Panc1 (cell line): Measurements from ENCODE around the gene ARSG. TPM values are rescaled to one million over a fixed set of nuclear protein-coding genes. Genes with fewer than 3 reads are reported as not detected.

Source experiments
- ATAC-seq: fragments of 200-7000 bp; cut with Tn5 transposase; 2 replicates; pipeline ENCODE4 v1.9.1; 2020; ENCODE audit warnings: mild to moderate bottlenecking, moderate library complexity
- BruUV-seq: library from RNA; stranded (reverse); fragments of 400-500 nt; replicated peaks from 2 replicates; lab custom pipeline; 2021; lab: Mats Ljungman, UMichigan
- CTCF ChIA-PET: fragments of 300-600 bp; sonication (Branson Sonifier 250); formaldehyde crosslinking; loops from one replicate; lab custom pipeline; 2022; ENCODE audit warnings: antibody characterized with exemption; lab: Charles Lee
- POLR2A ChIA-PET: fragments of 300-600 bp; sonication (Branson Sonifier 250); formaldehyde crosslinking; loops from one replicate; lab custom pipeline; 2022; ENCODE audit warnings: antibody characterized with exemption; lab: Charles Lee
- DNase-seq: peaks from one replicate; pipeline ENCODE4 v3.0.0-alpha.2; 2010; ENCODE audit warnings: low read depth, low spot score
- H3K27ac ChIP-seq: 2 replicates; pipeline ENCODE4 v1.5.1; 2011; ENCODE audit warnings: mild to moderate bottlenecking, low read length, inconsistent platforms
- H3K27me3 ChIP-seq: fragments of 200-500 bp; sonication (Bioruptor generic); 2 replicates; pipeline ENCODE4 v1.6.0; 2014; ENCODE audit warnings: low read length, inconsistent platforms; ENCODE audit not compliant: control insufficient read depth, insufficient read depth
- H3K36me3 ChIP-seq: fragments of 200-500 bp; sonication (Bioruptor generic); 2 replicates; pipeline ENCODE4 v1.5.1; 2014; ENCODE audit warnings: inconsistent platforms, mild to moderate bottlenecking, low read length, moderate library complexity; ENCODE audit not compliant: control insufficient read depth, insufficient read depth
- H3K4me1 ChIP-seq: 2 replicates; pipeline ENCODE4 v1.5.1; 2011; ENCODE audit warnings: inconsistent platforms, mild to moderate bottlenecking, low read length, moderate library complexity; ENCODE audit not compliant: control insufficient read depth, insufficient read depth
- H3K4me3 ChIP-seq, 2 experiments: 2 replicates each; pipeline ENCODE4 v1.5.1; 2011 to 2012; ENCODE audit warnings: low read depth in 2 of 2, low read length in 2 of 2, mild to moderate bottlenecking in 2 of 2, inconsistent platforms in 1 of 2, moderate library complexity in 1 of 2
- H3K9me3 ChIP-seq: fragments of 200-500 bp; sonication (Bioruptor generic); 2 replicates; pipeline ENCODE4 v1.5.1; 2014; ENCODE audit warnings: low read depth, mild to moderate bottlenecking, inconsistent platforms, low read length, moderate library complexity; ENCODE audit not compliant: control insufficient read depth, insufficient read depth
- CTCF ChIP-seq: fragments of 450-650 bp; IDR thresholded peaks from 2 replicates; pipeline ENCODE4 v1.5.1; 2017; ENCODE audit warnings: mild to moderate bottlenecking
- POLR2AphosphoS5 ChIP-seq: IDR thresholded peaks from 2 replicates; pipeline ENCODE4 v1.6.1; 2012; ENCODE audit warnings: mild to moderate bottlenecking, low read depth, low read length, moderate library complexity
- REST ChIP-seq, 2 experiments: IDR thresholded peaks; 2 replicates each; pipeline ENCODE4 v1.6.1; 2011 to 2012; ENCODE audit warnings: low read depth in 2 of 2, control low read depth in 1 of 2, low read length in 1 of 2, mild to moderate bottlenecking in 1 of 2, moderate library complexity in 1 of 2; ENCODE audit not compliant: insufficient read depth in 1 of 2
- SIN3A ChIP-seq: IDR thresholded peaks from 2 replicates; pipeline ENCODE4 v1.6.1; 2012; ENCODE audit warnings: low read depth, mild to moderate bottlenecking, low read length, moderate library complexity, borderline replicate concordance; ENCODE audit not compliant: insufficient read depth
- TCF7L2 ChIP-seq: IDR thresholded peaks from 2 replicates; pipeline ENCODE4 v1.6.1; 2011; ENCODE audit warnings: mild to moderate bottlenecking, low read depth, low read length, inconsistent platforms
- in situ Hi-C: cut with HindIII; loops from 2 replicates; pipeline ENCODE4 v1.10.0; 2016; ENCODE audit warnings: low sequenced_read_pairs, low pct_unique_long_range_greater_than_20kb
- intact Hi-C: fragments of 100-400 bp; cut with micrococcal nuclease; formaldehyde crosslinking; loops from one replicate; pipeline ENCODE4 v1.10.0; 2022; ENCODE audit not compliant: unreplicated experiment
- total RNA-seq: library from RNA; stranded (reverse); gene quantifications from one replicate; pipeline ENCODE4 v1.2.1, GENCODE V29; 2021; ENCODE audit not compliant: unreplicated experiment

The ARSG gene
- total RNA-seq, 1 experiment from 2014 or later: 2.3 TPM

- ChIA-PET CTCF (no interaction called here), POLR2A (no interaction called here)
- no peak overlapping the region for H3K27ac ChIP-seq
- H3K27me3 ChIP-seq: no peaks in the 10 kb centered on the region
- no peak for ATAC-seq
- H3K36me3 ChIP-seq: no peaks in the 10 kb centered on the region
- intact Hi-C loops: no loop called here
- TF ChIP-seq SIN3A (no peak), POLR2AphosphoS5 (no peak), CTCF (no peak), REST (IDR thresholded peaks at IDR 0.05; ENCODE audit: insufficient read depth in 1 of 2, low read depth in 2 of 2, low read length in 1 of 2) (no peak), TCF7L2 (no peak)
- BruUV-seq: no TSS peak
- H3K9me3 ChIP-seq: no peaks in the 10 kb centered on the region
- peaks cover 6% of the 10 kb centered on the region for H3K4me1 ChIP-seq
- in situ Hi-C loops: no loop called here
- DNase-seq: no peak
- no peak overlapping the region for H3K4me3 ChIP-seq
Observed at GRCh38 chr17:68453991-68454665, 162.8 kb downstream of the ARSG start.

- peak overlapping the region; percentile 71 for H3K4me3 ChIP-seq
- ChIA-PET CTCF (no interaction called here), POLR2A (interaction anchor here (0.6 kb wide), 1 partner anchor 187 kb away, joined by 4 read pairs; no protein-coding TSS in a partner anchor)
- TF ChIP-seq TCF7L2 (no peak), REST (IDR thresholded peaks at IDR 0.05; ENCODE audit: insufficient read depth in 1 of 2, low read depth in 2 of 2, low read length in 1 of 2) (no peak), CTCF (no peak), POLR2AphosphoS5 (no peak), SIN3A (no peak)
- no peaks in the 10 kb centered on the region for H3K27me3 ChIP-seq
- ATAC-seq (no peak), DNase-seq (no peak)
- no peaks in the 10 kb centered on the region for H3K9me3 ChIP-seq
- peak overlapping the region; percentile 70 for H3K27ac ChIP-seq
- in situ Hi-C loops: no loop called here
- intact Hi-C loops: no loop called here
- H3K4me1 ChIP-seq: peaks cover 6% of the 10 kb centered on the region
- no TSS peak for BruUV-seq
- H3K36me3 ChIP-seq: no peaks in the 10 kb centered on the region
Observed at GRCh38 chr17:68455901-68456338, 164.6 kb downstream of the ARSG start.
